ENCODE measurements around the gene FSIP2.

- TF ChIP-seq, protein P1, sequence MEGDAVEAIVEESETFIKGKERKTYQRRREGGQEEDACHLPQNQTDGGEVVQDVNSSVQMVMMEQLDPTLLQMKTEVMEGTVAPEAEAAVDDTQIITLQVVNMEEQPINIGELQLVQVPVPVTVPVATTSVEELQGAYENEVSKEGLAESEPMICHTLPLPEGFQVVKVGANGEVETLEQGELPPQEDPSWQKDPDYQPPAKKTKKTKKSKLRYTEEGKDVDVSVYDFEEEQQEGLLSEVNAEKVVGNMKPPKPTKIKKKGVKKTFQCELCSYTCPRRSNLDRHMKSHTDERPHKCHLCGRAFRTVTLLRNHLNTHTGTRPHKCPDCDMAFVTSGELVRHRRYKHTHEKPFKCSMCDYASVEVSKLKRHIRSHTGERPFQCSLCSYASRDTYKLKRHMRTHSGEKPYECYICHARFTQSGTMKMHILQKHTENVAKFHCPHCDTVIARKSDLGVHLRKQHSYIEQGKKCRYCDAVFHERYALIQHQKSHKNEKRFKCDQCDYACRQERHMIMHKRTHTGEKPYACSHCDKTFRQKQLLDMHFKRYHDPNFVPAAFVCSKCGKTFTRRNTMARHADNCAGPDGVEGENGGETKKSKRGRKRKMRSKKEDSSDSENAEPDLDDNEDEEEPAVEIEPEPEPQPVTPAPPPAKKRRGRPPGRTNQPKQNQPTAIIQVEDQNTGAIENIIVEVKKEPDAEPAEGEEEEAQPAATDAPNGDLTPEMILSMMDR (IDR thresholded peaks at IDR 0.05) = no peak
- TF ChIP-seq POLR2A (IDR thresholded peaks at IDR 0.05) = no peak
These were observed 79.4 kb downstream of the FSIP2 start for GRCh38 chr2:185817991-185818390.
